Right renal cortex interstitium (tissue), 3 donors: ENCODE data around the gene AP1M1. TPM values are rescaled to one million over a fixed set of nuclear protein-coding genes. Genes with fewer than 3 reads are reported as not detected.
A peak's percentile ranks its signal among the peaks of the same experiment; 100 is the strongest.
"Not testable (repeated sequence)": the region's sequence is repeated elsewhere in the genome, so short reads cannot be mapped to it uniquely, and the experiment has no call there.

Experiments used
- DNase-seq, 3 donors: peaks; one replicate each; pipeline ENCODE4 v3.0.0-alpha.2; 2013; ENCODE audit warnings: low read depth in 3 of 3, low spot score in 2 of 3
- polyA plus RNA-seq, 3 donors: library from polyadenylated mRNA; unstranded; fragments of 120-200 nt; gene quantifications; one replicate each; pipeline ENCODE4 v1.2.1, GENCODE V29; 2013; ENCODE audit not compliant: insufficient read length in 3 of 3

AP1M1 gene
- 10 to 100 TPM; 55.2 to 67.8 (median 57.7) TPM for polyA plus RNA-seq

DNA sequence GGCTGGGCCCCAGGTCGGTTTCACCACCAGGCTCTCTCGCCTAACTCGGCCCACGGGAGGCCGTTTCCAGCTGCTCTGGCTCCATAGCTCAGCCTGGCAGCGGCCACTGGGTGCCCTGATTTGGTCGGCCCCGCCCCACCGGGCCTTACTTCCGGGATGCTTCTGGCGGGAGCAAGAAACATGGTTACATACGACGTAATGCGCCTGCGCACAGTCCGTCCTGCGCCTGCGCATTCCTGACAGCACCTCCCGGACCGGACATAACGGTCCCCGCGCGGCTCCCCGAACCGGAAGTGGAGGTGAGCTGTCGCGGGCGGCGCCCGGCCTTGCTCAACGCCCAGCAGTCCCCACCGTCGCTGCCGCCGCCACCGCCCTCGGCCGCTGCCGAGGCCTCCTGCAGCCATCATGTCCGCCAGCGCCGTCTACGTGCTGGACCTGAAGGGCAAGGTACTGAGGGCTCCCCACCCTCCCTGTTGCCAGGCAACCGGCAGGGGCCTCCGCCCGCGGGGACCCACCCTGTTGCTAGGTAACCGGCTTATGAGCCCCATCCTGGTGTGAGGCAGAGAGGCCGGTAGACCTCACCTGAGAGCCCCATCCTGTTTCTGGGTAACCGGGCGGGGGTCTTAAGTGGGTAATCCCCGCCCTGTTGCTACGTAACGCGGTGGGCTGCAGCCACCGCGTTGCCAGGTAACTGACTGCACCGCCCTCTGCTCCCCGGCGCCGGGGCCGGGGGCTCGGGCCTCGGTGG is at the start of gene AP1M1:
AP1M1 (plus strand) TSS at position 290 of the 748 bp plus-strand sequence; CDS start at position 406, 116 bp downstream.
- peak; percentile 89 to 91 (median 91) for DNase-seq

DNA sequence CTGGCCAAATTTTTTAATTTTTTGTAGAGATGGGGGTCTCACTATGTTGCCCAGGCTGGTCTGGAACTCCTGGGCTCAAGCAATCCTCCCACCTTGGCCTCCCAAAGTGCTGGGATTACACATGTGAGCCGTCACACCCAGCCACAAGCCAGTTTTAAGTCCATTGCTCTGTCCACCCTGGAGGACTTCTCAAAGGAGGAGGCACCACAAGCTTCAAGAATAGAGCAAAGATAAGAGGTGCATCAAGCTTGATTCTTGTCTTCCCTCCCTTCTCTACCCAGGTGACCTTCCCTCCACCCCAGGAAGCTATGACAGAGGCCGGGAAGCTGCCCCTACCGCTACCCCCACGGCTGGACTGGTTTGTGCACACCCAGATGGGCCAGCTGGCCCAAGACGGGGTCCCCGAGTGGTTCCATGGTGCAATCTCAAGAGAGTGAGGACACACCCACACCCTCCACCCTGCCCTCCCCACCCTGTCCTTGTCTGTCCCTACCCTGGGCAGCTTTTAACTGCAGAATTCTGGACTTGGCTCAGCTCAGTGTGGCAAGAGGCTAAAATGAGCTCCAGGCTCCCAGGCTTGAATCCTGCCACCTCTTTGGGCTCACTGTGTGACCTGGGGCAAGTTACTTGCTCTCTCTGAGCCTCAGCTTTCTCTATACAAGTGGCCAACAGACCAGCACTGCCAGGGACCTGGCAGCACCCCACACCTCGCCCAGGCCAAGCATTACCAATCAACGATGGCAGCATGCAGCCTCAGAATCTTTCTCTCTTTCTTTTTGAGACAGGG is 49.1 kb upstream of the AP1M1 start:
- no peak for DNase-seq

DNA sequence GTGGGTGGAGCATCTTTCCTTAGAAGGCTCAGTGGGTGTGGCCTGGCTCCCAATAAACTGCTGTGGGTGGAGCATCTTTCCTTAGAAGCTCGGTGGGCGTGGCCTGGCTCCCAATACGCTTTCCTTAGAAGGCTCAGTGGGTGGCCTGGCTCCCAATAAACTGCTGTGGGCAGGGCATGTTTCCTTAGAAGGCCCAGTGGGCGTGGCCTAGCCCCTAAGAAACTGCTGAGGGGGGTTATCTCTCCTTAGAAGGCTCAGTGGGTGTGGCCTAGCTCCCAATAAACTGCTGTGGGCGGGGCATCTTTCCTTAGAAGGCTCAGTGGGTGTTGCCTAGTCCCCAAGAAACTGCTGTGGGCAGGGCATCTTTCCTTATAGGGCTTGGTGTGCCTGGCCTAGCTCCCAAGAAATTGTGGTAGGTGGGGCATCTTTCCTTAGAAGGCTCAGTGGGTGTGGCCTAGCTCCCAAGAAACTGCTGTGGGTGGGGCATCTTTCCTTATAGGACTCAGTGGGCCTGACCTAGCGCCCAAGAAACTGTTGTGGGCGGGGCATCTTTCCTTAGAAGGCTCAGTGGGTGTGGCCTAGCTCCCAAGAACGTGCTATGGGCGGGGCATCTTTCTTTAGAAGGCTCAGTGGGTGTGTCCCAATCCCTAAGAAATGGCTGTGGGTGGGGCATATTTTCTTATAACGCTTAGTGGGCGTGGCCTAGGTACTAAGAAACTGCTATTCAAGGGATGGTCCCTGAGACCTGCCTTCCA is 44.0 kb upstream of the AP1M1 start:
- no peak for DNase-seq

DNA sequence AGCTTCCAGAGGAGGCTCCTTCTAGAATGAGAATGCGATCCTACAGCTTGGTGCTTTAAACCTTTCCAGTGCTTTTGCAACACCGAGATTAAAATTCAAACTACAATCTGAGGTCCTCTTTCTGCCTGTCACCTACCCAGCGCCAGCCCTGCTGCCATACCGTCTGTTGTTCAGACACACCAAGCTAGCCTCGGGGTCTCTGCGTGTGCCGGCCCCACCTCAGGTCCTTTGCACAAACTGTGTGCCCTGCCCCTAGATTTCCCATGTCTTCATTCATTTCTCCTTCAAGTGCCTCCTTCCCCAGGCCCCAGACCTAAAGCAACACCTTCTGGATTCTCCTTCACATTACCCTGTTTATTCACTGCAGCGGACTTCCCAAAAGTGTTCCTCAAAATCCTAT is 43.2 kb upstream of the AP1M1 start:
- no peak for DNase-seq

DNA sequence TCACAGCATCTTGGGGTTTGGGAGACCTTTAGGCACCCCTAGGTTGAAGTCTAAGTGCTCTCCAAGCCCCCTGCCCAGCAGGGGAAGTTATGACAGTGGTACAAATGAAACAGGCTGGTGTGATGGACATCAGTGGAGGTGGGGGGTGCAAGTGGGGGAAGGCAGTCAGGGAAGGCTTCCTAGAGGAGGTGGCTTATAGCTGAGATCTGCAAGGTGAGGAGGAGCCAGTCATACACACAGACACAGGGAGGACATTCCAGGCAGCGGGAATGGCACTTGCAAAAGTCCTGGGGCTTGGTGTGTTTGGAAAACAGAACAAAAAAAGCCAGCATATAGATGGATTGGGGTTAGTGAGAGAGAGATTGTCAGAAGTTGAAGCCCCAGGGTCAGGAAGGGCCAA is 42.6 kb upstream of the AP1M1 start:
- DNase-seq, result no peak

DNA sequence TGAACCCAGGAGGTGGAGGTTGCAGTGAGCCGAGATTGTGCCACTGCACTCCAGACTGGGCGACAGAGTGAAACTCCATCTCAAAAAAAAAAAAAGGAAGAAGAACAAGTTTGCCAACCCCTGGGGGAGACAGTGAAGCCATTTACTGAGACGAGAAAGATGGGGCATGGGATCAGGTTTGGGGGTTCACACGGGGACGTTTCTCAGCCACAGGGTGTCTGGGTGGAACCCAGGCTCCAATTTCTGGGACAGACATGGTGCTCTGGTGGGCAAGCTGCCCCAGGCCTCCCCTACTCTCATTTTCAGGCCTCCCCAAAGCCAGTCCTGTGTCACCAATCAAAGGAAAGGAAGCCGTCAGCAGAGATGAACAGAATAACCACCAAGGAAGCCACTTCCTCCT is 40.8 kb upstream of the AP1M1 start:
- no peak for DNase-seq

DNA sequence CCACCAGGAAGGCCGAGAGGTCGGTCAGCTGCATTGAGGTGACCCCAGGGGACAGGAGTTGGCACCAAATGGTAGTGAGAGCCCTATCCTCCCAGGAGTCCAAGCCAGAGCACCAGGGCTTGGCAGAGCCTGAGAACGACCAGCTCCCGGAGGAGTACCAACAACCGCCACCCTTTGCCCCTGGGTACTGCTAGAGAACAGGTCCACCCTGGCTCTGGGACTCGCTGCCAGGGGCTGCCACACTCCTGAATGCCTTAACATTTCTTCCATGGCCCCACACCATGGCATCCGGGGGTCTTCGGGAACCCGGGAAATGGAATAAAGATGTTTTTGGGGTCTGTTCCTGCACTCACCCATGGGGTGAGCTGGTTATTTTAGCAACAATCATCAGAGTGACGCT is 40.1 kb upstream of the AP1M1 start:
- no peak for DNase-seq

DNA sequence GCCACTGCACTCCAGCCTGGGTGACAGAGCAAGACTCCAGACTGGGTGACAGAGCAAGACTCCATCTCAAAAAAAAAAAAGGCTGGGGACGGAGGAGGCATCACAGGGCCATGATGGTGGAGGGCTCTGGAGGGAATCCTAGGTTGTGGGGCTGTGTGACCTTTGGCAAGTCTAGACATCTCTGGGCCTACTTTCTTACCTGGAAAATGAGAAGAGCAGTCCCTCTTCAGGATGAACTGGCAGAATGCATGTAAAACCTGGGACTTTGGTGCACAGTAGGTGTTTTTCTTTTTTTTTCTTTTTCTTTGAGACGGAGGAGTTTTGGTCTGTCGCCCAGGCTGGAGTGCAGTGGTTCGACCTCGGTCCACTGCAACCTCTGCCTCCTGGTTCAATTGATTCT is 38.1 kb upstream of the AP1M1 start:
- no peak for DNase-seq

DNA sequence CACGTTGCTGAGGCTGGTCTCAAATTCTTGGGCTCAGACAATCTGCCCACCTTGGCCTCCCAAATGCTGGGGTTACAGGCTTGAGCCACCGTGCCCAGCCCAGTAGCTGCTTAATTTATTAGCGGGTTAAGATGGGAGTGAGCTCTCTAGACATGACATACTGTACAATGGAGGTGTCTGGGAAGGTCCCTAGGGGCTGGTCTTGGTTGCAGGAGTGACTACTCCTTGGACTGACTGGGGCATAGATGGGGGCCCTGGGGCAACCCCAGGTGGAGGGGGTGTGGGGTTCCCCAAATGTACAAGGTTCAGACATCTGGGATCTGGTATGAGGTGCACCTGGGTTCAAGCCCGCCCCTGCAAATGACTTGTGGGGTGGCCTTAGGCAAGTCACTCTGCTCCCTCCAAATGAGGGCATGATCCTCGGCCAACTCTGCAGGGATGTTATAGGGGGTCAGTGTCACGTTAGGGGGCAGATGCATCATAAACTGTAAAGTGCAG is 37.2 kb upstream of the AP1M1 start:
- DNase-seq, result no peak

DNA sequence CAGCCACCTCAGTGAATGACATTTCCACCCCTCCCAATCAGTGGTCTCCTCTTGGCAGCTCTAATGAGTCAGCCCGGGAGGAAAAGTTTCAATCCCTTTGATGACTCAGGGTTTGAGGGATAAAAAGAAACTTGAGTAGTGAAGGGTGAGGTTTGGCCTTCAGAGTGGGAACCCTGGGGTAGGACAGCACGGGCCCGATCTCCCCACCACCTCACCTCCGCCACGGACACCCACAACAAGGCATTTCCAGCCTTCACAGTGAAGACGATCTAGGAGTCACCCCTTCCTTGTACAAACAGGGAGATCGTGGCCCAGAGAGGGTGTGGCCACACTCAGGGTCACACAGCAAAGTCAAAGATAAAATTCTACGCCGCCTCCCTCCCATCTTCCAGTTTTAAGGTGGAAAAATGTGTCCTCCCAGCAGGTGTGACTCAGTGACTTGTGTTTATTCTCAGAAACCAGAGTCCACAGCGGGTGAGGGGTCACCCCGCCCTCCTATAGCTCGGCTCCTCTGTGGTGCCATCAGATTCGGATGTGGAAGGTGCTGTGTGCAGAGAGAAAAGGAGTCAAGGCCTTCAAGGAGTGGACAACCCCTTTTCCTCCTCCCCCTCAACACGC is 36.7 kb upstream of the AP1M1 start:
- DNase-seq, result no peak

DNA sequence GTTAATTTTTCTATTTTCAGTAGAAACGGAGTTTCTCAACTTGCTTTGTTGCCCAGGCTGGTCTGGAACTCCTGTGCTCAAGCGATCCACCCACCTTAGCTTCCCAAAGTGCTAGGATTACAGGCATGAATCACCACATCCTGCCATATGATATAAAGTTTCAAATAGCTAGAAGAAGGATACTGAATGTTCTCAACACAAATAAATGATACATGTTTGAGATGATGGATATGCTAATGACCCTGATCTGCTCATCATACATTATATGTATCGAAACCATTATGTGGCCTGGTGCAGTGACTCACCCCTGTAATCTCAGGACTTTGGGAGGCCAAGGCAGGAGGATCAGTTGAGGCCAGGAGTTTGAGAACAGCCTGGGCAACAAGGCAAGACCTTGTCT is 35.9 kb upstream of the AP1M1 start:
- no peak for DNase-seq

DNA sequence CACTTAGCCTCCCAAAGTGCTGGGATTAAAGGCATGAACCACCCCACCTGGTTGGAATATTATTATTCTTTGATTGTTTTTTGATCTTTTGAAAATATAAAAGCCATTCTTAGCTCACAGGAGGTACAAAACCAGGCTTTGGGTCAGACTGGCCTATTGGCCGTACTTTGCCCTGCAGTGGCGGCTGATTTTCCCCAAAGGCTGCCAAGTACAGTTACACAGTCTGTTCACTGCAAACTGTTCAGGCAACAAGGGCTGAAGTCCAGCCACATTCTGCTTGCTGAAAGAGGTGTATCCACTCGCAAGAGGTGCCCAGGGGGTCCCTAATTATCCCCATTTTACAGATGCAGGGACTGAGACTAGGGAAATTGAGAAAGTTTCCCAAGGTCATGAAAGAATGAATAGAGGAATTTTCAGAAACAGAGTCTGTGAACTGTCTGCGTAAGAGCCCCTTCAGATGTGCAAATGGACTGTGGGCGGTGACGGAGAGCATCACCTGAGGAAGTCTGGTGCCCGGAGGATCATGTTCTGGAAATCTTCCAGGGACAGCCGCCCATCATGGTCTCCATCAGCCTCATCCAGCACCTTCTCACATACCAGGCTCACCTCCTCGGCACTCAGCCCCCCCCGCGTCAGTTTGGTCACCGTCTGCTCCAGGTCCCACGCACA is 33.4 kb upstream of the AP1M1 start:
- DNase-seq, result no peak

DNA sequence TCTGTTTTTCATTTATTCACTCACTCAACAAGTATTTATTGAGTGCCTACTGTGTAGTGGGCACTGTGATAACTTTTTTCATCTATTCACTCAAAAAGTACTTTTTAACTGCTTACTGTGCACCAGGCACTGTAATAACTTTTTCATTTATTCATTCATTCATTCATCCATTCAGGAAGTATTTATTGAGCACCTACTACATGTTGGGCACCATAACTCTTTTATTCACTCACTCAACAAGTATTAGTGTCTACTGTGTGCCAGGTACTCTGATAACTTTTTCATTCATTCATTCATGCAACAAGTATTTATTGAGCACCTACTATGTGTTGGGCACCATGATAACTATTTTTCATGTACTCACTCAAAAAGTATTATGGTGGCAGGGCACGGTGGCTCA is 31.3 kb upstream of the AP1M1 start:
- DNase-seq, result no peak

DNA sequence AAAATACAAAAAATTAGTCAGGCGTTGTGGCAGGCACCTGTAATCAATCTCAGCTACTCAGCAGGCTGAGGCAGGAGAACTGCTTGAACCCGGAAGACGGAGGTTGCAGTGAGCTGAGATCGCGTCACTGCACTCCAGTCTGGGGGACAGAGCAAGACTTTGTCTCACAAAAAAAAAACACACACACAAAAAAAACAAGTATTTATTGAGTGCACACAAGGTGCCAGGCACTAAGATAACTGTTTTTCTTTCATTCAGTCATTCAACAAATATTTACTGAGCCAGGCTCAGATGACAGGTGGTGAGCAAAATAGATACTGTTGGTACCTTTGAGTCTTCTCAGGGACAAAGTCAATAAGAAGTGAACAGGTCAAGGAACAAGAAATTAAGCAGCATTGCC is 30.7 kb upstream of the AP1M1 start:
- no peak for DNase-seq

DNA sequence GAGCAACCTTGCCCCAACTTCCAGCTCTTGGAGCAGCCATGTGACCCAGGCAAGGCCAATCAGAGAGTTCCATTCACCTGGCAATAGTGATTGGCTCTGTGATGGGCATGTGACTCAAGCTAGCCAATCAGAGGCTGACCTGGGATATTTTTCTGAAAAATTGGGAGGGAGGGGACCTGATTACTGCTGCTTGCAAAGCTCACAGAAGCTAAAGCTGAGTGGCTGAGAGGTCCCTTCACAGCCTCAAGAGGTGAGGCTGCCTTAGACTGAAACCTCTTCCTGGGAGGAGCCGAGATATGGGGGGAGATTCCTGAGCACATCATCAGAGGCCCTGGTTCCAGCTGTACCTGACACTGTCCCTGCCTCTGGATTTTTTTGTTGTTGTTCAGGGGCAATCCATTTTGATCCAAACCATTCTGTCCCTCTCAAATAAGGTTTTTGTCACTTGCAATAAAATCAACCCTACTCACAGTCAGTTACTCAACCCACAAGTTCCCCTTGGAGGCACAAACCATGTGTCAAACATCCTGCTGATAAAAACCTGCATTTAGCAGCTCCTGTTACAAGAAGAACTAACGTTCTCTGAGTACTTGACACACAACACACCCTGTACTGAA is 29.1 kb upstream of the AP1M1 start:
- DNase-seq, result no peak

DNA sequence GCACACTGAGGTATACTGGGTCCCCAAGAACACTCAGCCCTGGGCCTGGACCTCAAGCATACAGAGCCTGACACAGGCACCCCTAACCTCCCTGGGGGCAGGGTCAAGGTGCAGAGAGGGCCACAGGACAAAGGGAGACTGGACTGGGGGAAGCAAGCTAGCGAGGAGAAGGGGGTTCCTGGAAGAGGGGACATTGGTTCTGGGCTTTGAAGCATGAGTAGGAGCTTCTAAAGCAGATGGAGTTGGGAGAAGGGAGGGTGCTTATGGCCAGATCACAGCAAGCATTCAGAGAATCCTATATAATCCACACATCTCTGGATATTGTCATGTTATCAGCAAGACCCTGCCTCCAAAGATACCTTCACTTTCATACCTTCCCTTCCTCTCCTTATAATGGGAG is 27.6 kb upstream of the AP1M1 start:
- no peak for DNase-seq

DNA sequence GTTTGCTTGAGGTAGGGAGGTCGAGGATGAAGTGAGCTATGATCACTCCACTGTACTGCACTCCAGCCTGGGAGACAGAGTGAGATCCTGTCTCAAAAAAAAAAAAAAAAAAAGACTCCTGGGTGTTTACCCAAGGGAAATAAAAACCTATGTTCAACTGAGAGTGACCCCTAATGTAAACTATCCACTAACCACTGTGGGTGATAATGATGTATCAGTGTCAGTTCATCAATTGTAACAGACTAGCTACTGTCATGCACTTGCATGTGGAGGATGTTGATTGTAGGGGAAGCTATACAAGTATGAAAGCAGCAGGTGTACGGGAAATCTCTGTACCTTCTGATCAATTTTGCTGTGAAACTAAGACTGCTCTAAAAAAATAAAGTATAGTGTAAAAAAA is 21.8 kb upstream of the AP1M1 start:
- no peak for DNase-seq

DNA sequence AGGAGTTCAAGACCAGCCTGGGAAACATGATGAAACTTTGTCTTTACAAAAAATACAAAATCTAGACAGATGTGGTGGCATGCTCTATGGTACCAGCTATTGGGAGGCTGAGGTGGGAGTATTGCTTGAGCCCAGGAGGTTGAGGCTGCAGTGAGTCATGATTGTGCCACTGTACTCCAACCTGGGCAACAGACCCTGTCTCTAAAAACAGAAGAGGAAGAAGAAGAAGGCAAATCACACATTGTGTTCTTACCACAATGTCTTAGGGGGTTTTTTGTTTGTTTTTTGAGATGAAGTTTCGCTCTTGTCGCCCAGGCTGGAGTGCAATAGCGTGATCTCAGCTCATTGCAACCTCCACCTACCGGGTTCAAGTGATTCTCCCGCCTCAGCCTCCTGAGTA is 18.8 kb upstream of the AP1M1 start:
- DNase-seq, result not testable (repeated sequence)

DNA sequence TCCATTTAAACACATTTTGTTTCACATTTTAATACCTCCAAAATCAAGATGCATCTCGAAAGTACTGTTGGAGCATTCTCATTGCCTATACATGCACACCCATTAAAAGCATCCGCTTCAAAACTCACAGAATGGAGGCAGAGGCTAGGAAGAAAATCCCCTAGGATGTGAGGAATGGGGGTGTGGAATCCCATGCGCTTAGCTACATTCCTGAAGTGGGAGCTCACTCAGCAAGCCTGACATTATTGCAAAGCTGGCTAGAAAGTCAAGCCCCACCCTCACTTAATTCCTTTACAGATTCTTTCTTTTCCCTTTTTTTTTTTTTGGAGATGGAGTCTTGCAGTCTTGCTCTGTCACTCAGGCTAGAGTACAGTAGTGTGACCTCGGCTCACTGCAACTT is 17.1 kb upstream of the AP1M1 start:
- no peak for DNase-seq

DNA sequence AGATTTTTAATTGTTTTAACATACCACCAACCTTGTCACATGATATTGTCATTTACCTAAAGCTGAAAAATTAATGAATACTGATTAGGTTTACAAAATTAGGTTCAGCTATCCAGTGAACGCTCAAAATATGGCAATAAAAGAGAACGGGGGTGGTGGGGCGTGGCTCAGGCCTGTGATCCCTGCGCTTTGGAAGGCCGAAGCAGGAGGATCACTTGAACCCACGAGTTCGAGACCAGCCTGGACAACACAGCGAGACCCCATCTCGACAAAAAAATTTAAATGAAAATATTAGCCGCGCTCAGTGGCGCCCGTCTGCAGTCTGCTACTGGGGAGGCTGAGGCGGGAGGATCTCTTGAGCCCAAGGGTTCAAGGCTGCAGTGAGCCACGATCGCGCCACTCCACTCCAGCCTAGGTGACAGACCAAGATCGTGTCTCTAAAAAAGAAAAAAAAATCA is 13.0 kb upstream of the AP1M1 start:
- DNase-seq, result no peak
